WTC11 (cell line): ENCODE measurements around the gene DCLK2. TPM values are rescaled to one million over a fixed set of nuclear protein-coding genes. Genes with fewer than 3 reads are reported as not detected.

Source experiments
- ATAC-seq: fragments of 200-7000 bp; cut with Tn5 transposase; 2 replicates; pipeline ENCODE4 v1.10.0; 2021; ENCODE audit warnings: mild to moderate bottlenecking, moderate library complexity
- CTCF ChIA-PET: fragments of 300-600 bp; sonication (Branson Sonifier 250); formaldehyde crosslinking; loops from one replicate; lab custom pipeline; 2021; ENCODE audit warnings: antibody characterized with exemption; lab: Charles Lee
- POLR2A ChIA-PET: fragments of 350-600 bp; sonication (Branson Sonifier 250); formaldehyde crosslinking; loops from one replicate; lab custom pipeline; 2021; ENCODE audit warnings: antibody characterized with exemption; lab: Charles Lee
- DNase-seq: peaks from one replicate; pipeline ENCODE4 v3.0.0; 2021; ENCODE audit warnings: low spot score
- H3K27ac Mint-ChIP-seq: 2 replicates; pipeline ENCODE4 v1.8.0; 2021; ENCODE audit warnings: mixed read lengths
- H3K27me3 Mint-ChIP-seq: 2 replicates; pipeline ENCODE4 v1.8.0; 2021; ENCODE audit warnings: low read depth, mild to moderate bottlenecking, moderate library complexity, mixed read lengths
- H3K36me3 Mint-ChIP-seq: 2 replicates; pipeline ENCODE4 v1.8.0; 2021; ENCODE audit warnings: mixed read lengths
- H3K4me1 Mint-ChIP-seq: 2 replicates; pipeline ENCODE4 v1.8.0; 2022; ENCODE audit warnings: mixed read lengths
- H3K4me3 Mint-ChIP-seq: 2 replicates; pipeline ENCODE4 v1.8.0; 2021; ENCODE audit warnings: mild to moderate bottlenecking, moderate library complexity, mixed read lengths
- H3K9me3 Mint-ChIP-seq: 2 replicates; pipeline ENCODE4 v1.8.0; 2021; ENCODE audit warnings: mixed read lengths
- JAZF1 ChIP-seq: fragments of 250-450 bp; sonication (Bioruptor Pico); IDR thresholded peaks from 2 replicates; pipeline ENCODE4 v1.9.0; 2021; ENCODE audit warnings: moderate library complexity, mild to moderate bottlenecking, inconsistent platforms
- MXD4 ChIP-seq: fragments of 250-450 bp; sonication (Bioruptor Pico); IDR thresholded peaks from 2 replicates; pipeline ENCODE4 v1.8.0; 2021; ENCODE audit warnings: mild to moderate bottlenecking, moderate library complexity, borderline replicate concordance
- NR1H2 ChIP-seq: sonication (generic); formaldehyde crosslinking; IDR thresholded peaks from 2 replicates; pipeline ENCODE4 v1.9.0; 2021; ENCODE audit warnings: mild to moderate bottlenecking, moderate library complexity, missing genetic modification reagents
- NR3C1 ChIP-seq: sonication (generic); formaldehyde crosslinking; conservative IDR thresholded peaks from 2 replicates; pipeline ENCODE4 v1.8.1; 2023; ENCODE audit warnings: low read depth, mild to moderate bottlenecking, missing genetic modification reagents
- OVOL2 ChIP-seq: fragments of 250-450 bp; sonication (Bioruptor Pico); IDR thresholded peaks from 2 replicates; pipeline ENCODE4 v1.9.0; 2021; ENCODE audit warnings: mild to moderate bottlenecking, borderline replicate concordance
- TEAD4 ChIP-seq: sonication (generic); formaldehyde crosslinking; IDR thresholded peaks from 2 replicates; pipeline ENCODE4 v1.8.0; 2022; ENCODE audit warnings: mild to moderate bottlenecking, missing genetic modification reagents
- ZBTB21 ChIP-seq: sonication (generic); formaldehyde crosslinking; IDR thresholded peaks from 2 replicates; pipeline ENCODE4 v1.8.1; 2023; ENCODE audit warnings: mild to moderate bottlenecking, missing genetic modification reagents, borderline replicate concordance
- ZNF263 ChIP-seq: sonication (generic); formaldehyde crosslinking; IDR thresholded peaks from 2 replicates; pipeline ENCODE4 v1.8.1; 2022; ENCODE audit warnings: low read depth, mild to moderate bottlenecking, moderate library complexity, missing genetic modification reagents
- ZNF317 ChIP-seq: sonication (generic); formaldehyde crosslinking; IDR thresholded peaks from 2 replicates; pipeline ENCODE4 v1.8.1; 2023; ENCODE audit warnings: low read depth, mild to moderate bottlenecking, moderate library complexity, missing genetic modification reagents, borderline replicate concordance
- total RNA-seq: library from RNA; stranded (reverse); gene quantifications from 3 replicates; pipeline ENCODE4 v1.2.3, GENCODE V29; 2021
- TF ChIP-seq, protein P1 (sequence below): fragments of 250-450 bp; sonication (Bioruptor Pico); IDR thresholded peaks from 2 replicates; pipeline ENCODE4 v1.9.0; 2021; ENCODE audit warnings: mild to moderate bottlenecking, borderline replicate concordance
- TF ChIP-seq, protein P2 (sequence below): sonication (generic); formaldehyde crosslinking; IDR thresholded peaks from 2 replicates; pipeline ENCODE4 v1.8.0; 2022; ENCODE audit warnings: mild to moderate bottlenecking, missing genetic modification reagents
- TF ChIP-seq, protein P3 (sequence below): sonication (generic); formaldehyde crosslinking; IDR thresholded peaks from 2 replicates; pipeline ENCODE4 v1.8.1; 2023; ENCODE audit warnings: mild to moderate bottlenecking, missing genetic modification reagents, moderate library complexity
- TF ChIP-seq, protein P4 (sequence below): sonication (generic); formaldehyde crosslinking; IDR thresholded peaks from 2 replicates; pipeline ENCODE4 v1.8.1; 2022; ENCODE audit warnings: mild to moderate bottlenecking, missing genetic modification reagents, moderate library complexity, borderline replicate concordance
- TF ChIP-seq, protein P5 (sequence below): fragments of 250-450 bp; sonication (Bioruptor Pico); IDR thresholded peaks from 2 replicates; pipeline ENCODE4 v1.9.0; 2021; ENCODE audit warnings: mild to moderate bottlenecking
- TF ChIP-seq, protein P6 (sequence below): fragments of 250-450 bp; sonication (Bioruptor Pico); conservative IDR thresholded peaks from 2 replicates; pipeline ENCODE4 v1.9.0; 2021; ENCODE audit warnings: mild to moderate bottlenecking
- TF ChIP-seq, protein P7 (sequence below): sonication (generic); formaldehyde crosslinking; IDR thresholded peaks from 2 replicates; pipeline ENCODE4 v1.8.0; 2022; ENCODE audit warnings: missing genetic modification reagents

Gene DCLK2
- total RNA-seq, 1 experiment from 2014 or later, result 0.17 TPM

DNA sequence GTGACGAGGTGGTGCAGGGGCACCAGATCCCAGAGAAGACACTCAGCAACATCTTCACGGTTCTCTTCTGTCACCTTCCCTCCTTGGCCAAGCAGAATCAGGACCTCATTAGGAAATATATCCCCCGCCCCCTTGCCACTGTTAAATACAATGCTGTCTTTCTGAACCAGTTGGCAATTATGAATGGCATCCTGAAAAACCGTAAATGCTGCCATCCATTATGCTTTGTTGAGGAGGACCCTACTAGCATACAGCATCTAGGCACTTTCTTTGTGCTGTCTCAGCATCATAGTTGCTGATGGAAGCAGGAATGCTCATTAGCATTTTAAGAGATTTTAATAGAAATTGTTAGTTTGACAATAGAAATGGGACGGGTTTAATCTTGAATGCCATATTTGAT lies 138.5 kb downstream of the DCLK2 start:
- Mint-ChIP-seq H3K27me3 (no peaks in the 10 kb centered on the region), H3K9me3 (no peaks in the 10 kb centered on the region), H3K4me3 (no peak overlapping the region), H3K36me3 (no peaks in the 10 kb centered on the region), H3K27ac (no peak overlapping the region), H3K4me1 (peaks cover 17% of the 10 kb centered on the region)
- ChIA-PET POLR2A (no interaction called here), CTCF (interaction anchor here (1.1 to 2.5 kb wide), 12 partner anchors 8 to 218 kb away, joined by 3 to 15 read pairs (median 4); partner anchors contain the start of gene DCLK2)
- TF ChIP-seq, protein P1, sequence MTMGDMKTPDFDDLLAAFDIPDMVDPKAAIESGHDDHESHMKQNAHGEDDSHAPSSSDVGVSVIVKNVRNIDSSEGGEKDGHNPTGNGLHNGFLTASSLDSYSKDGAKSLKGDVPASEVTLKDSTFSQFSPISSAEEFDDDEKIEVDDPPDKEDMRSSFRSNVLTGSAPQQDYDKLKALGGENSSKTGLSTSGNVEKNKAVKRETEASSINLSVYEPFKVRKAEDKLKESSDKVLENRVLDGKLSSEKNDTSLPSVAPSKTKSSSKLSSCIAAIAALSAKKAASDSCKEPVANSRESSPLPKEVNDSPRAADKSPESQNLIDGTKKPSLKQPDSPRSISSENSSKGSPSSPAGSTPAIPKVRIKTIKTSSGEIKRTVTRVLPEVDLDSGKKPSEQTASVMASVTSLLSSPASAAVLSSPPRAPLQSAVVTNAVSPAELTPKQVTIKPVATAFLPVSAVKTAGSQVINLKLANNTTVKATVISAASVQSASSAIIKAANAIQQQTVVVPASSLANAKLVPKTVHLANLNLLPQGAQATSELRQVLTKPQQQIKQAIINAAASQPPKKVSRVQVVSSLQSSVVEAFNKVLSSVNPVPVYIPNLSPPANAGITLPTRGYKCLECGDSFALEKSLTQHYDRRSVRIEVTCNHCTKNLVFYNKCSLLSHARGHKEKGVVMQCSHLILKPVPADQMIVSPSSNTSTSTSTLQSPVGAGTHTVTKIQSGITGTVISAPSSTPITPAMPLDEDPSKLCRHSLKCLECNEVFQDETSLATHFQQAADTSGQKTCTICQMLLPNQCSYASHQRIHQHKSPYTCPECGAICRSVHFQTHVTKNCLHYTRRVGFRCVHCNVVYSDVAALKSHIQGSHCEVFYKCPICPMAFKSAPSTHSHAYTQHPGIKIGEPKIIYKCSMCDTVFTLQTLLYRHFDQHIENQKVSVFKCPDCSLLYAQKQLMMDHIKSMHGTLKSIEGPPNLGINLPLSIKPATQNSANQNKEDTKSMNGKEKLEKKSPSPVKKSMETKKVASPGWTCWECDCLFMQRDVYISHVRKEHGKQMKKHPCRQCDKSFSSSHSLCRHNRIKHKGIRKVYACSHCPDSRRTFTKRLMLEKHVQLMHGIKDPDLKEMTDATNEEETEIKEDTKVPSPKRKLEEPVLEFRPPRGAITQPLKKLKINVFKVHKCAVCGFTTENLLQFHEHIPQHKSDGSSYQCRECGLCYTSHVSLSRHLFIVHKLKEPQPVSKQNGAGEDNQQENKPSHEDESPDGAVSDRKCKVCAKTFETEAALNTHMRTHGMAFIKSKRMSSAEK (CRISPR knock-in tag), result no peak
- no peak for TF ChIP-seq OVOL2 (CRISPR knock-in tag)
- TF ChIP-seq JAZF1, result no peak
- TF ChIP-seq TEAD4 (CRISPR knock-in tag), result no peak
- TF ChIP-seq, protein P2, sequence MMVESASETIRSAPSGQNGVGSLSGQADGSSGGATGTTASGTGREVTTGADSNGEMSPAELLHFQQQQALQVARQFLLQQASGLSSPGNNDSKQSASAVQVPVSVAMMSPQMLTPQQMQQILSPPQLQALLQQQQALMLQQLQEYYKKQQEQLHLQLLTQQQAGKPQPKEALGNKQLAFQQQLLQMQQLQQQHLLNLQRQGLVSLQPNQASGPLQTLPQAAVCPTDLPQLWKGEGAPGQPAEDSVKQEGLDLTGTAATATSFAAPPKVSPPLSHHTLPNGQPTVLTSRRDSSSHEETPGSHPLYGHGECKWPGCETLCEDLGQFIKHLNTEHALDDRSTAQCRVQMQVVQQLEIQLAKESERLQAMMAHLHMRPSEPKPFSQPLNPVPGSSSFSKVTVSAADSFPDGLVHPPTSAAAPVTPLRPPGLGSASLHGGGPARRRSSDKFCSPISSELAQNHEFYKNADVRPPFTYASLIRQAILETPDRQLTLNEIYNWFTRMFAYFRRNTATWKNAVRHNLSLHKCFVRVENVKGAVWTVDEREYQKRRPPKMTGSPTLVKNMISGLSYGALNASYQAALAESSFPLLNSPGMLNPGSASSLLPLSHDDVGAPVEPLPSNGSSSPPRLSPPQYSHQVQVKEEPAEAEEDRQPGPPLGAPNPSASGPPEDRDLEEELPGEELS, result no peak
- TF ChIP-seq ZNF263 (CRISPR knock-in tag), result no peak
- no peak for TF ChIP-seq ZBTB21 (CRISPR knock-in tag)
- TF ChIP-seq, protein P3, sequence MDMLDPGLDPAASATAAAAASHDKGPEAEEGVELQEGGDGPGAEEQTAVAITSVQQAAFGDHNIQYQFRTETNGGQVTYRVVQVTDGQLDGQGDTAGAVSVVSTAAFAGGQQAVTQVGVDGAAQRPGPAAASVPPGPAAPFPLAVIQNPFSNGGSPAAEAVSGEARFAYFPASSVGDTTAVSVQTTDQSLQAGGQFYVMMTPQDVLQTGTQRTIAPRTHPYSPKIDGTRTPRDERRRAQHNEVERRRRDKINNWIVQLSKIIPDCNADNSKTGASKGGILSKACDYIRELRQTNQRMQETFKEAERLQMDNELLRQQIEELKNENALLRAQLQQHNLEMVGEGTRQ (CRISPR knock-in tag), result no peak
- TF ChIP-seq, protein P4, sequence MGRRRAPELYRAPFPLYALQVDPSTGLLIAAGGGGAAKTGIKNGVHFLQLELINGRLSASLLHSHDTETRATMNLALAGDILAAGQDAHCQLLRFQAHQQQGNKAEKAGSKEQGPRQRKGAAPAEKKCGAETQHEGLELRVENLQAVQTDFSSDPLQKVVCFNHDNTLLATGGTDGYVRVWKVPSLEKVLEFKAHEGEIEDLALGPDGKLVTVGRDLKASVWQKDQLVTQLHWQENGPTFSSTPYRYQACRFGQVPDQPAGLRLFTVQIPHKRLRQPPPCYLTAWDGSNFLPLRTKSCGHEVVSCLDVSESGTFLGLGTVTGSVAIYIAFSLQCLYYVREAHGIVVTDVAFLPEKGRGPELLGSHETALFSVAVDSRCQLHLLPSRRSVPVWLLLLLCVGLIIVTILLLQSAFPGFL, result no peak
- TF ChIP-seq NR3C1 (CRISPR knock-in tag), result no peak
- TF ChIP-seq, protein P5, sequence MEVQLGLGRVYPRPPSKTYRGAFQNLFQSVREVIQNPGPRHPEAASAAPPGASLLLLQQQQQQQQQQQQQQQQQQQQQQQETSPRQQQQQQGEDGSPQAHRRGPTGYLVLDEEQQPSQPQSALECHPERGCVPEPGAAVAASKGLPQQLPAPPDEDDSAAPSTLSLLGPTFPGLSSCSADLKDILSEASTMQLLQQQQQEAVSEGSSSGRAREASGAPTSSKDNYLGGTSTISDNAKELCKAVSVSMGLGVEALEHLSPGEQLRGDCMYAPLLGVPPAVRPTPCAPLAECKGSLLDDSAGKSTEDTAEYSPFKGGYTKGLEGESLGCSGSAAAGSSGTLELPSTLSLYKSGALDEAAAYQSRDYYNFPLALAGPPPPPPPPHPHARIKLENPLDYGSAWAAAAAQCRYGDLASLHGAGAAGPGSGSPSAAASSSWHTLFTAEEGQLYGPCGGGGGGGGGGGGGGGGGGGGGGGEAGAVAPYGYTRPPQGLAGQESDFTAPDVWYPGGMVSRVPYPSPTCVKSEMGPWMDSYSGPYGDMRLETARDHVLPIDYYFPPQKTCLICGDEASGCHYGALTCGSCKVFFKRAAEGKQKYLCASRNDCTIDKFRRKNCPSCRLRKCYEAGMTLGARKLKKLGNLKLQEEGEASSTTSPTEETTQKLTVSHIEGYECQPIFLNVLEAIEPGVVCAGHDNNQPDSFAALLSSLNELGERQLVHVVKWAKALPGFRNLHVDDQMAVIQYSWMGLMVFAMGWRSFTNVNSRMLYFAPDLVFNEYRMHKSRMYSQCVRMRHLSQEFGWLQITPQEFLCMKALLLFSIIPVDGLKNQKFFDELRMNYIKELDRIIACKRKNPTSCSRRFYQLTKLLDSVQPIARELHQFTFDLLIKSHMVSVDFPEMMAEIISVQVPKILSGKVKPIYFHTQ (CRISPR knock-in tag), result no peak
- TF ChIP-seq MXD4 (CRISPR knock-in tag), result no peak
- no peak for TF ChIP-seq ZNF317 (CRISPR knock-in tag)
- TF ChIP-seq, protein P6, sequence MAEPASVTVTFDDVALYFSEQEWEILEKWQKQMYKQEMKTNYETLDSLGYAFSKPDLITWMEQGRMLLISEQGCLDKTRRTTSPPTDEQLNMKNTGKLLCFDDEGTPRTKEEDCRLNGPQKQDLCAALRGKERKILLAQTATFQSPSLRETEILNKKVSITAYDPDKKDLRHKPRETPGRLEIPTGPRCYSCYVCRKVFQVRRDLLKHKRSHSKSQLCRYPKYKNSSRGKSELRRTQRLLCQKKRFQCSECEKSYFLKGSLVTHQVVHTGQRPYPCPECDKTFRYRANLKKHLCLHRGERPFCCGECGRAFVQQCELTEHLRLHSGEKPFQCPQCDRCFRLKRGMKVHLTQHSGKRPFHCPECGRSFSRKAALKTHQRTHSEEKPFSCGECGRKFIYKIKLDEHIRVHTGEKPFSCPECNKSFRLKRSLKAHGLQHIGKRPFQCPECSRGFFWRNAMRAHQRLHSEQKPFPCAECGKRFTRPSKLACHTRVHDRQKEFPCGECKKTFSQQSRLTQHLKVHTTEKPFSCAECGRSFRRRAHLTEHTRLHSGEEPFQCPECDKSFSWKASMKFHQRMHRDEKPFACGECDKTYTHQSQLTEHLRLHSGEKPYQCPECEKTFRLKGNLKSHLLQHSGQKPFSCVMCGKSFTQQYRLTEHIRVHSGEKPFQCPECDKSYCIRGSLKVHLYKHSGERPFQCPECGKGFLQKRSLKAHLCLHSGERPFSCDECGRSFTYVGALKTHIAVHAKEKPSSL (CRISPR knock-in tag), result no peak
- TF ChIP-seq, protein P7, sequence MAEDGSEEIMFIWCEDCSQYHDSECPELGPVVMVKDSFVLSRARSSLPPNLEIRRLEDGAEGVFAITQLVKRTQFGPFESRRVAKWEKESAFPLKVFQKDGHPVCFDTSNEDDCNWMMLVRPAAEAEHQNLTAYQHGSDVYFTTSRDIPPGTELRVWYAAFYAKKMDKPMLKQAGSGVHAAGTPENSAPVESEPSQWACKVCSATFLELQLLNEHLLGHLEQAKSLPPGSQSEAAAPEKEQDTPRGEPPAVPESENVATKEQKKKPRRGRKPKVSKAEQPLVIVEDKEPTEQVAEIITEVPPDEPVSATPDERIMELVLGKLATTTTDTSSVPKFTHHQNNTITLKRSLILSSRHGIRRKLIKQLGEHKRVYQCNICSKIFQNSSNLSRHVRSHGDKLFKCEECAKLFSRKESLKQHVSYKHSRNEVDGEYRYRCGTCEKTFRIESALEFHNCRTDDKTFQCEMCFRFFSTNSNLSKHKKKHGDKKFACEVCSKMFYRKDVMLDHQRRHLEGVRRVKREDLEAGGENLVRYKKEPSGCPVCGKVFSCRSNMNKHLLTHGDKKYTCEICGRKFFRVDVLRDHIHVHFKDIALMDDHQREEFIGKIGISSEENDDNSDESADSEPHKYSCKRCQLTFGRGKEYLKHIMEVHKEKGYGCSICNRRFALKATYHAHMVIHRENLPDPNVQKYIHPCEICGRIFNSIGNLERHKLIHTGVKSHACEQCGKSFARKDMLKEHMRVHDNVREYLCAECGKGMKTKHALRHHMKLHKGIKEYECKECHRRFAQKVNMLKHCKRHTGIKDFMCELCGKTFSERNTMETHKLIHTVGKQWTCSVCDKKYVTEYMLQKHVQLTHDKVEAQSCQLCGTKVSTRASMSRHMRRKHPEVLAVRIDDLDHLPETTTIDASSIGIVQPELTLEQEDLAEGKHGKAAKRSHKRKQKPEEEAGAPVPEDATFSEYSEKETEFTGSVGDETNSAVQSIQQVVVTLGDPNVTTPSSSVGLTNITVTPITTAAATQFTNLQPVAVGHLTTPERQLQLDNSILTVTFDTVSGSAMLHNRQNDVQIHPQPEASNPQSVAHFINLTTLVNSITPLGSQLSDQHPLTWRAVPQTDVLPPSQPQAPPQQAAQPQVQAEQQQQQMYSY (CRISPR knock-in tag), result no peak
- no peak for TF ChIP-seq NR1H2 (CRISPR knock-in tag)
- ATAC-seq (no peak), DNase-seq (no peak)
